ENCODE measurements around the gene AKAIN1.

AKAIN1 gene

GRCh38 chr18:5167831-5168230 is 29.2 kb downstream of the AKAIN1 start:
- TF ChIP-seq SIN3A (IDR thresholded peaks at IDR 0.05; ENCODE audit: borderline replicate concordance, insufficient read depth, low read length) (no peak), POLR2AphosphoS5 (IDR thresholded peaks at IDR 0.05; ENCODE audit: low read depth, low read length) (no peak)

- TF ChIP-seq TAF1 (IDR thresholded peaks at IDR 0.05; ENCODE audit: borderline replicate concordance, insufficient read depth, low read length) (no peak), SIN3A (IDR thresholded peaks at IDR 0.05; ENCODE audit: borderline replicate concordance, insufficient read depth, low read length) (no peak), FOXP2 (optimal IDR thresholded peaks at IDR 0.05; ENCODE audit: borderline replicate concordance, extremely low read depth, extremely low read length, insufficient read depth) (no peak), POLR2AphosphoS5 (IDR thresholded peaks at IDR 0.05; ENCODE audit: low read depth, low read length) (no peak)
- TF ChIP-seq, protein P1, sequence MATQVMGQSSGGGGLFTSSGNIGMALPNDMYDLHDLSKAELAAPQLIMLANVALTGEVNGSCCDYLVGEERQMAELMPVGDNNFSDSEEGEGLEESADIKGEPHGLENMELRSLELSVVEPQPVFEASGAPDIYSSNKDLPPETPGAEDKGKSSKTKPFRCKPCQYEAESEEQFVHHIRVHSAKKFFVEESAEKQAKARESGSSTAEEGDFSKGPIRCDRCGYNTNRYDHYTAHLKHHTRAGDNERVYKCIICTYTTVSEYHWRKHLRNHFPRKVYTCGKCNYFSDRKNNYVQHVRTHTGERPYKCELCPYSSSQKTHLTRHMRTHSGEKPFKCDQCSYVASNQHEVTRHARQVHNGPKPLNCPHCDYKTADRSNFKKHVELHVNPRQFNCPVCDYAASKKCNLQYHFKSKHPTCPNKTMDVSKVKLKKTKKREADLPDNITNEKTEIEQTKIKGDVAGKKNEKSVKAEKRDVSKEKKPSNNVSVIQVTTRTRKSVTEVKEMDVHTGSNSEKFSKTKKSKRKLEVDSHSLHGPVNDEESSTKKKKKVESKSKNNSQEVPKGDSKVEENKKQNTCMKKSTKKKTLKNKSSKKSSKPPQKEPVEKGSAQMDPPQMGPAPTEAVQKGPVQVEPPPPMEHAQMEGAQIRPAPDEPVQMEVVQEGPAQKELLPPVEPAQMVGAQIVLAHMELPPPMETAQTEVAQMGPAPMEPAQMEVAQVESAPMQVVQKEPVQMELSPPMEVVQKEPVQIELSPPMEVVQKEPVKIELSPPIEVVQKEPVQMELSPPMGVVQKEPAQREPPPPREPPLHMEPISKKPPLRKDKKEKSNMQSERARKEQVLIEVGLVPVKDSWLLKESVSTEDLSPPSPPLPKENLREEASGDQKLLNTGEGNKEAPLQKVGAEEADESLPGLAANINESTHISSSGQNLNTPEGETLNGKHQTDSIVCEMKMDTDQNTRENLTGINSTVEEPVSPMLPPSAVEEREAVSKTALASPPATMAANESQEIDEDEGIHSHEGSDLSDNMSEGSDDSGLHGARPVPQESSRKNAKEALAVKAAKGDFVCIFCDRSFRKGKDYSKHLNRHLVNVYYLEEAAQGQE (IDR thresholded peaks at IDR 0.05; ENCODE audit: insufficient read depth in 1 of 2, low read depth in 2 of 2, low read length in 2 of 2) = no peak
Measured at GRCh38 chr18:5166606-5167280, 30.3 kb downstream of the AKAIN1 start.

DNA sequence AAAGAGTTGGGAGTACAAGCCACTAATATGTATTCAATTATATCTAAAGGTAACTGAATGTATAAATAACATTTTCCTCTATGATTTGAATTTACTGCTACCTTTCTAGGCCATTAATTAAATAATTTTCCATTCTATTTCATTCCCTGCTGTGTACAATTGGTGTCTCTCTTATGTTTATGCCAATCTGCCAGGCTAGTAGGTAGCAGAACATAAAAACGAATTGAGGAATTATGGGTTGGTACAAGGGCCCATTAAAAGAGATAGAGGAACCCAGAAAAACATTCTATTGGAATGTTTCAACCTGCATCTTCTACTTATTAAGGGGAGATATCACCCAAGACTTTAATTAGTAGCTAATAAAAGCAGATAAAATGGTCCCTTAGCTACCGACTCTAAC is 32.2 kb downstream of the AKAIN1 start:
- TF ChIP-seq TAF1 (IDR thresholded peaks at IDR 0.05; ENCODE audit: borderline replicate concordance, insufficient read depth, low read length) (no peak), POLR2AphosphoS5 (IDR thresholded peaks at IDR 0.05; ENCODE audit: low read depth, low read length) (no peak), SIN3A (IDR thresholded peaks at IDR 0.05; ENCODE audit: borderline replicate concordance, insufficient read depth, low read length) (no peak), FOXP2 (optimal IDR thresholded peaks at IDR 0.05; ENCODE audit: borderline replicate concordance, extremely low read depth, extremely low read length, insufficient read depth) (no peak)
- TF ChIP-seq, protein P1 (IDR thresholded peaks at IDR 0.05; ENCODE audit: insufficient read depth in 1 of 2, low read depth in 2 of 2, low read length in 2 of 2) = no peak

GRCh38 chr18:5162111-5162510 is 34.9 kb downstream of the AKAIN1 start:
- TF ChIP-seq POLR2AphosphoS5 (IDR thresholded peaks at IDR 0.05; ENCODE audit: low read depth, low read length) = no peak
- TF ChIP-seq TAF1 (IDR thresholded peaks at IDR 0.05; ENCODE audit: borderline replicate concordance, insufficient read depth, low read length) = no peak

DNA sequence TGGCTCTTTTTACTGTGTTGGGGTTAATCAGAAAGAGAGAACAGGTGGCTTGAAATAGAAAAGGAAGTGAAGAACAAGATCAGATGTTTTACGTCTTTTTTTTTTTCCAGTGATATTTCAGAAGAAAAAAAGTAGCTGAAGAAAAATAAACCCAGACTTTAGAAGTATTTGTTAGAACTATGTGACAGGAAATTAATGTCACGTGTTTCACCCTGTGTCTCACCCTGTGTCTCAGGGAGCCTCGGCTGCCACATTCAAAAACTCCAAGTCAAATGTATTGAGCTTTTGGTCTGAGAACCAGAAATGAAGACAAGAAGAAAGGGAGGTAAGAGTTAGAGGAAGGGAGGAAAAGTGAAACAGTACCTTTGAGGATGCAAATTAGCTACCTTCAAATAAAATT is 38.0 kb downstream of the AKAIN1 start:
- TF ChIP-seq FOXP2 (optimal IDR thresholded peaks at IDR 0.05; ENCODE audit: borderline replicate concordance, extremely low read depth, extremely low read length, insufficient read depth) (no peak), TAF1 (IDR thresholded peaks at IDR 0.05; ENCODE audit: borderline replicate concordance, insufficient read depth, low read length) (no peak), SIN3A (IDR thresholded peaks at IDR 0.05; ENCODE audit: borderline replicate concordance, insufficient read depth, low read length) (no peak), POLR2AphosphoS5 (IDR thresholded peaks at IDR 0.05; ENCODE audit: low read depth, low read length) (no peak)
- TF ChIP-seq, protein P1 (IDR thresholded peaks at IDR 0.05; ENCODE audit: insufficient read depth in 1 of 2, low read depth in 2 of 2, low read length in 2 of 2) = no peak

GRCh38 chr18:5158587-5158986 is 38.5 kb downstream of the AKAIN1 start:
- TF ChIP-seq FOXP2 (optimal IDR thresholded peaks at IDR 0.05; ENCODE audit: borderline replicate concordance, extremely low read depth, extremely low read length, insufficient read depth) = no peak
- TF ChIP-seq, protein P1 (IDR thresholded peaks at IDR 0.05; ENCODE audit: insufficient read depth in 1 of 2, low read depth in 2 of 2, low read length in 2 of 2) = no peak
- no peak for TF ChIP-seq POLR2AphosphoS5 (IDR thresholded peaks at IDR 0.05; ENCODE audit: low read depth, low read length)
- TF ChIP-seq TAF1 (IDR thresholded peaks at IDR 0.05; ENCODE audit: borderline replicate concordance, insufficient read depth, low read length) = no peak
- no peak for TF ChIP-seq SIN3A (IDR thresholded peaks at IDR 0.05; ENCODE audit: borderline replicate concordance, insufficient read depth, low read length)
